ENCODE measurements around the gene LRRFIP1. TPM values are rescaled to one million over a fixed set of nuclear protein-coding genes. Genes with fewer than 3 reads are reported as not detected.
"Not testable (repeated sequence)": the region's sequence is repeated elsewhere in the genome, so short reads cannot be mapped to it uniquely, and the experiment has no call there.

Gene LRRFIP1
- total RNA-seq, 2 donors from 2014 or later = 175 to 225 TPM

GRCh38 chr2:237660381-237660900, 33.1 kb downstream of the LRRFIP1 start:
- no peak for DNase-seq
- Mint-ChIP-seq H3K27ac (no peak overlapping the region), H3K4me1 (peaks cover 12% of the 10 kb centered on the region), H3K4me3 (no peak overlapping the region), H3K27me3 (peaks cover 9% of the 10 kb centered on the region), H3K36me3 (ENCODE audit: low read depth) (peaks cover 2% of the 10 kb centered on the region)
- ATAC-seq = no peak
- H3K9me3 ChIP-seq (ENCODE audit: control insufficient read depth, low read length, poor library complexity, severe bottlenecking) = no peaks in the 10 kb centered on the region

- Mint-ChIP-seq H3K27ac (no peak overlapping the region), H3K27me3 (peaks cover 9% of the 10 kb centered on the region), H3K4me1 (peaks cover 12% of the 10 kb centered on the region), H3K36me3 (ENCODE audit: low read depth) (peaks cover 2% of the 10 kb centered on the region), H3K4me3 (no peak overlapping the region)
- no peaks in the 10 kb centered on the region for H3K9me3 ChIP-seq (ENCODE audit: control insufficient read depth, low read length, poor library complexity, severe bottlenecking)
- ATAC-seq (no peak), DNase-seq (no peak)
Measured at GRCh38 chr2:237661270-237661669, 33.9 kb downstream of the LRRFIP1 start.

- H3K36me3 Mint-ChIP-seq (ENCODE audit: low read depth) = peaks cover 2% of the 10 kb centered on the region
- DNase-seq = no peak
- H3K9me3 ChIP-seq (ENCODE audit: control insufficient read depth, low read length, poor library complexity, severe bottlenecking) = no peaks in the 10 kb centered on the region
- no peak for ATAC-seq
- H3K27me3 Mint-ChIP-seq = peaks cover 15% of the 10 kb centered on the region
- H3K4me1 Mint-ChIP-seq = peaks cover 12% of the 10 kb centered on the region
- no peak overlapping the region for H3K4me3 Mint-ChIP-seq
- no peak overlapping the region for H3K27ac Mint-ChIP-seq
Measured at GRCh38 chr2:237661799-237662328, 34.5 kb downstream of the LRRFIP1 start.

GRCh38 chr2:237662671-237663093, 35.3 kb downstream of the LRRFIP1 start:
- Mint-ChIP-seq H3K4me1 (peaks cover 12% of the 10 kb centered on the region), H3K4me3 (peak overlapping the region; percentile 61), H3K27me3 (peaks cover 21% of the 10 kb centered on the region), H3K27ac (peak overlapping the region; percentile 61), H3K36me3 (ENCODE audit: low read depth) (no peaks in the 10 kb centered on the region)
- DNase-seq (peak in 2 of 3 donors; percentile 22 to 27), ATAC-seq (peak; percentile 88)
- H3K9me3 ChIP-seq (ENCODE audit: control insufficient read depth, low read length, poor library complexity, severe bottlenecking) = no peaks in the 10 kb centered on the region

- ATAC-seq = no peak
Measured at GRCh38 chr2:237663517-237664110, 36.2 kb downstream of the LRRFIP1 start.

GRCh38 chr2:237664151-237664550, 36.8 kb downstream of the LRRFIP1 start:
- no peak overlapping the region for H3K4me3 Mint-ChIP-seq
- peaks cover 12% of the 10 kb centered on the region for H3K4me1 Mint-ChIP-seq
- DNase-seq (no peak), ATAC-seq (no peak)
- H3K9me3 ChIP-seq (ENCODE audit: control insufficient read depth, low read length, poor library complexity, severe bottlenecking) = no peaks in the 10 kb centered on the region
- peaks cover 25% of the 10 kb centered on the region for H3K27me3 Mint-ChIP-seq
- H3K27ac Mint-ChIP-seq = no peak overlapping the region
- no peaks in the 10 kb centered on the region for H3K36me3 Mint-ChIP-seq (ENCODE audit: low read depth)

More at GRCh38 chr2:237663517-237664110, 36.2 kb downstream of the LRRFIP1 start:
- Mint-ChIP-seq H3K36me3 (ENCODE audit: low read depth) (no peaks in the 10 kb centered on the region), H3K27ac (peak overlapping the region; percentile 61), H3K4me3 (peak overlapping the region; percentile 28), H3K27me3 (peaks cover 27% of the 10 kb centered on the region), H3K4me1 (peaks cover 12% of the 10 kb centered on the region)
- no peak for DNase-seq
- no peaks in the 10 kb centered on the region for H3K9me3 ChIP-seq (ENCODE audit: control insufficient read depth, low read length, poor library complexity, severe bottlenecking)

- Mint-ChIP-seq H3K36me3 (ENCODE audit: low read depth) (no peaks in the 10 kb centered on the region), H3K4me1 (peaks cover 12% of the 10 kb centered on the region), H3K4me3 (no peak overlapping the region), H3K27ac (no peak overlapping the region), H3K27me3 (peaks cover 22% of the 10 kb centered on the region)
- DNase-seq (no peak), ATAC-seq (no peak)
- H3K9me3 ChIP-seq (ENCODE audit: control insufficient read depth, low read length, poor library complexity, severe bottlenecking) = no peaks in the 10 kb centered on the region
Measured at GRCh38 chr2:237665713-237666143, 38.3 kb downstream of the LRRFIP1 start.

- peak overlapping the region; percentile 39 for H3K27ac Mint-ChIP-seq
- DNase-seq (no peak), ATAC-seq (no peak)
- no peaks in the 10 kb centered on the region for H3K9me3 ChIP-seq (ENCODE audit: control insufficient read depth, low read length, poor library complexity, severe bottlenecking)
- no peaks in the 10 kb centered on the region for H3K36me3 Mint-ChIP-seq (ENCODE audit: low read depth)
- no peak overlapping the region for H3K4me3 Mint-ChIP-seq
- peaks cover 9% of the 10 kb centered on the region for H3K4me1 Mint-ChIP-seq
- H3K27me3 Mint-ChIP-seq = peaks cover 21% of the 10 kb centered on the region
Measured at GRCh38 chr2:237666606-237667005, 39.2 kb downstream of the LRRFIP1 start.

GRCh38 chr2:237667050-237667576, 39.7 kb downstream of the LRRFIP1 start:
- H3K9me3 ChIP-seq (ENCODE audit: control insufficient read depth, low read length, poor library complexity, severe bottlenecking); H3K4me3 Mint-ChIP-seq; H3K36me3 Mint-ChIP-seq (ENCODE audit: low read depth); H3K4me1 Mint-ChIP-seq; DNase-seq; ATAC-seq: not testable (repeated sequence)
- H3K27me3 Mint-ChIP-seq = peaks cover 21% of the 10 kb centered on the region
- H3K27ac Mint-ChIP-seq = peak overlapping the region; percentile 39

- ATAC-seq (no peak), DNase-seq (no peak)
- H3K9me3 ChIP-seq (ENCODE audit: control insufficient read depth, low read length, poor library complexity, severe bottlenecking) = no peaks in the 10 kb centered on the region
- Mint-ChIP-seq H3K4me1 (peaks cover 7% of the 10 kb centered on the region), H3K36me3 (ENCODE audit: low read depth) (no peaks in the 10 kb centered on the region), H3K27ac (no peak overlapping the region), H3K27me3 (peaks cover 21% of the 10 kb centered on the region), H3K4me3 (no peak overlapping the region)
Measured at GRCh38 chr2:237667893-237668292, 40.5 kb downstream of the LRRFIP1 start.

- no peaks in the 10 kb centered on the region for H3K9me3 ChIP-seq (ENCODE audit: control insufficient read depth, low read length, poor library complexity, severe bottlenecking)
- H3K4me1 Mint-ChIP-seq = peaks cover 11% of the 10 kb centered on the region
- H3K36me3 Mint-ChIP-seq (ENCODE audit: low read depth) = no peaks in the 10 kb centered on the region
- ATAC-seq (no peak), DNase-seq (no peak)
- no peak overlapping the region for H3K27ac Mint-ChIP-seq
- H3K27me3 Mint-ChIP-seq = peaks cover 21% of the 10 kb centered on the region
- H3K4me3 Mint-ChIP-seq = no peak overlapping the region
Measured at GRCh38 chr2:237668440-237668839, 41.1 kb downstream of the LRRFIP1 start.

- peaks cover 2% of the 10 kb centered on the region for H3K36me3 Mint-ChIP-seq (ENCODE audit: low read depth)
- peaks cover 21% of the 10 kb centered on the region for H3K27me3 Mint-ChIP-seq
- H3K4me1 Mint-ChIP-seq = peaks cover 16% of the 10 kb centered on the region
- H3K4me3 Mint-ChIP-seq = no peak overlapping the region
- H3K9me3 ChIP-seq (ENCODE audit: control insufficient read depth, low read length, poor library complexity, severe bottlenecking) = no peaks in the 10 kb centered on the region
- no peak overlapping the region for H3K27ac Mint-ChIP-seq
- ATAC-seq = no peak
- no peak for DNase-seq
Measured at GRCh38 chr2:237669283-237669627, 41.9 kb downstream of the LRRFIP1 start.

GRCh38 chr2:237669628-237670392, 42.4 kb downstream of the LRRFIP1 start:
- H3K27ac Mint-ChIP-seq = no peak overlapping the region
- H3K4me1 Mint-ChIP-seq = peaks cover 22% of the 10 kb centered on the region
- ATAC-seq = no peak
- no peaks in the 10 kb centered on the region for H3K9me3 ChIP-seq (ENCODE audit: control insufficient read depth, low read length, poor library complexity, severe bottlenecking)
- H3K36me3 Mint-ChIP-seq (ENCODE audit: low read depth) = peaks cover 2% of the 10 kb centered on the region
- no peak overlapping the region for H3K4me3 Mint-ChIP-seq
- DNase-seq = no peak
- H3K27me3 Mint-ChIP-seq = peaks cover 21% of the 10 kb centered on the region

Measured in T-helper 17 cell (primary cell).